CD4-positive, alpha-beta T cell (primary cell): ENCODE measurements around the gene CCDC15. TPM values are rescaled to one million over a fixed set of nuclear protein-coding genes. Genes with fewer than 3 reads are reported as not detected.

Source experiments
- ATAC-seq: fragments of 200-7000 bp; cut with Tn5 transposase; one replicate; pipeline ENCODE4 v1.10.0; 2022; ENCODE audit warnings: mild to moderate bottlenecking; ENCODE audit not compliant: poor library complexity
- CTCF ChIA-PET: fragments of 350-600 bp; sonication (Branson Sonifier 250); formaldehyde crosslinking; loops from one replicate; lab custom pipeline; 2021; ENCODE audit warnings: antibody characterized with exemption, inconsistent platforms; lab: Charles Lee
- POLR2A ChIA-PET: fragments of 350-600 bp; sonication (Branson Sonifier 250); formaldehyde crosslinking; loops from one replicate; lab custom pipeline; 2021; ENCODE audit warnings: antibody characterized with exemption, inconsistent platforms; lab: Charles Lee
- DNase-seq, 14 experiments: peaks; one replicate each; pipeline ENCODE4 v3.0.0-alpha.2; 2013 to 2020; ENCODE audit warnings: mixed read lengths in 2 of 14
- H3K27ac ChIP-seq, 2 donors: one replicate each; pipeline versions ENCODE4 v1.5.1 to v1.7.0; 2013; ENCODE audit warnings: low read length in 2 of 2, low read depth in 1 of 2, mild to moderate bottlenecking in 1 of 2
- H3K27me3 ChIP-seq, 2 experiments: 1 replicate in 1 of 2; 2 replicates in 1 of 2; pipeline versions ENCODE4 v1.6.1 to v1.7.0; 2013; ENCODE audit warnings: low read length in 2 of 2, control low read depth in 1 of 2, mild to moderate bottlenecking in 1 of 2, moderate library complexity in 1 of 2; ENCODE audit not compliant: insufficient read depth in 2 of 2, control insufficient read depth in 1 of 2
- H3K36me3 ChIP-seq: one replicate; pipeline ENCODE4 v1.6.1; 2013; ENCODE audit warnings: low read length, control low read depth; ENCODE audit not compliant: insufficient read depth
- H3K4me1 ChIP-seq: one replicate; pipeline ENCODE4 v1.6.1; 2013; ENCODE audit warnings: low read length, control low read depth; ENCODE audit not compliant: insufficient read depth
- H3K4me3 ChIP-seq: one replicate; pipeline ENCODE4 v1.5.1; 2013; ENCODE audit warnings: mild to moderate bottlenecking, low read length, moderate library complexity
- H3K9me3 ChIP-seq, 2 experiments: 1 replicate in 1 of 2; 2 replicates in 1 of 2; pipeline versions ENCODE4 v1.6.1 to v1.7.0; 2013; ENCODE audit warnings: low read length in 2 of 2, mild to moderate bottlenecking in 2 of 2, control low read depth in 1 of 2, moderate library complexity in 1 of 2; ENCODE audit not compliant: control insufficient read depth in 1 of 2, insufficient read depth in 1 of 2
- H3K27ac Mint-ChIP-seq: one replicate; pipeline ENCODE4 v1.8.0; 2020; ENCODE audit warnings: mixed read lengths
- H3K27me3 Mint-ChIP-seq: one replicate; pipeline ENCODE4 v1.8.0; 2021; ENCODE audit warnings: mixed read lengths
- H3K36me3 Mint-ChIP-seq: one replicate; pipeline ENCODE4 v1.8.0; 2021; ENCODE audit warnings: low read depth, mixed read lengths
- H3K4me1 Mint-ChIP-seq: one replicate; pipeline ENCODE4 v1.8.0; 2021; ENCODE audit warnings: low read depth, mixed read lengths
- H3K4me3 Mint-ChIP-seq: one replicate; pipeline ENCODE4 v1.8.0; 2020; ENCODE audit warnings: mild to moderate bottlenecking, mixed read lengths
- H3K9me3 Mint-ChIP-seq: one replicate; pipeline ENCODE4 v1.8.0; 2020; ENCODE audit warnings: mixed read lengths
- CTCF ChIP-seq: fragments of 200-600 bp; IDR thresholded peaks from one replicate; pipeline ENCODE4 v1.8.0; 2022; ENCODE audit warnings: antibody characterized with exemption, mild to moderate bottlenecking
- intact Hi-C, 2 experiments: fragments of 100-400 bp; cut with DNase I in 1 of 2; cut with micrococcal nuclease in 1 of 2; formaldehyde crosslinking; loops; one replicate each; pipeline versions ENCODE4 v1.15.1 to v1.9.0; 2023 to 2025; cut with DNase I, micrococcal nuclease
- total RNA-seq, 174 experiments: library from RNA in 2 of 174; stranded (reverse) in 2 of 174; gene quantifications; one replicate each; pipeline ENCODE4 v1.2.3 and lab custom pipeline; 2021 to 2026

CCDC15 gene
- total RNA-seq, 2 experiments from 2014 or later = 0.89 to 1.1 TPM

DNA sequence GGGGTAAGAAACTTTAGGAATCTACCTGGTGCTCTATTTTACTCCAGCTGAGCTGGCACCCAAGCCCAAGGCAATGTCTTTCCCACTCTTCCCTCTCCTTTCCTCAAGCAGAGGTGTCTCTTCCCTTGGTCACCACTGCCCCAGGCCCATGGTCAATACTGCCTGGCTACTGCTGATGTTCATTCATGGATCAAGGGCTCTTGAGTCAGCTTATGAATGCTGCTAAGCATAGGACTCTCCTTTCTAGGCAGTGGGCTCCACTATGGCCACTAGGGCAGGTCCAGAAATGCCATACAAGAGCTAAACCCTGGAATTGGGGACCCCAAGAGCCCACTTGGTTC lies 37.7 kb upstream of the CCDC15 start:
- Mint-ChIP-seq H3K4me1 (peaks cover 4% of the 10 kb centered on the region), H3K27ac (no peak overlapping the region), H3K27me3 (peaks cover 5% of the 10 kb centered on the region), H3K36me3 (no peaks in the 10 kb centered on the region), H3K9me3 (peaks cover 3% of the 10 kb centered on the region), H3K4me3 (no peak overlapping the region)
- H3K27ac ChIP-seq = no peak overlapping the region
- no peak for DNase-seq
- no peak for ATAC-seq
- H3K36me3 ChIP-seq = no peaks in the 10 kb centered on the region
- H3K4me3 ChIP-seq = no peak overlapping the region
- TF ChIP-seq CTCF = no peak
- peaks cover 11% of the 10 kb centered on the region for H3K4me1 ChIP-seq
- ChIA-PET POLR2A (no interaction called here), CTCF (no interaction called here)
- H3K27me3 ChIP-seq = no peaks in the 10 kb centered on the region
- intact Hi-C loops = loop anchor here in 1 of 2 experiments (5.0 kb wide), 1 partner anchor 226 kb away; no protein-coding TSS in a partner anchor
- peaks cover 0 to 4% of the 10 kb centered on the region in 2 experiments for H3K9me3 ChIP-seq

DNA sequence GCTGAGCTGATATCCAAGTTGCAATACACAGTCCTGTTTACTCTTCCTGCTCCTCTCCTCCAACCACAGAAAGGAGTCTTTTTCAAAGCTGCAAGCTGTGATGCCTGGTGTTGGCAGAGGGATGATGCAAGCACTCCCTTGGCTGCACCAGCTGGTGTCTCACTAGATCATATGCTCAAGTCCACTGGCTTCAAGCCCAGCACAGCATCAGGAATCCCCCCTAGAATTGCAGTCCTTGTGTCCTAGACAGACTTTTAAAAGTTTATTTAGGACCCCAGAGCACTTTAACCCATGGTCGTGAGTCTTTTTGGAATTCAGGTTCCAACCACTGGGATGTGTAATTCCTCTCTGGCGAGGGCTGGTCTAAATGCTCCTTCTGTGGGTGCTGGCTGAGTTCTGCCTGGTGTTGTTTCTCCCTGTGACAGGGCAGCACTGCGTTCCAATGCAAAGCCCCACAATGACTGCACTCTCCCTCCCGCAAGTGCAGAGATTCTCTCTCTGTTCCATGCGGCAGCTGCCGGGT lies 36.8 kb upstream of the CCDC15 start:
- intact Hi-C loops = loop anchor here in 1 of 2 experiments (5.0 kb wide), 1 partner anchor 225 kb away; no protein-coding TSS in a partner anchor
- CTCF ChIA-PET = no interaction called here
- Histone ChIP-seq H3K4me1 (peaks cover 14% of the 10 kb centered on the region), H3K27ac (no peak overlapping the region), H3K36me3 (no peaks in the 10 kb centered on the region), H3K27me3 (no peaks in the 10 kb centered on the region), H3K4me3 (no peak overlapping the region), H3K9me3 (peaks cover 0 to 2% of the 10 kb centered on the region in 2 experiments)
- no peaks in the 10 kb centered on the region for H3K9me3 Mint-ChIP-seq
- H3K4me3 Mint-ChIP-seq = no peak overlapping the region
- no peaks in the 10 kb centered on the region for H3K27me3 Mint-ChIP-seq
- DNase-seq (no peak), ATAC-seq (no peak)
- peaks cover 12% of the 10 kb centered on the region for H3K4me1 Mint-ChIP-seq
- TF ChIP-seq CTCF = no peak
- POLR2A ChIA-PET = no interaction called here
- H3K27ac Mint-ChIP-seq = no peak overlapping the region
- H3K36me3 Mint-ChIP-seq = no peaks in the 10 kb centered on the region

DNA sequence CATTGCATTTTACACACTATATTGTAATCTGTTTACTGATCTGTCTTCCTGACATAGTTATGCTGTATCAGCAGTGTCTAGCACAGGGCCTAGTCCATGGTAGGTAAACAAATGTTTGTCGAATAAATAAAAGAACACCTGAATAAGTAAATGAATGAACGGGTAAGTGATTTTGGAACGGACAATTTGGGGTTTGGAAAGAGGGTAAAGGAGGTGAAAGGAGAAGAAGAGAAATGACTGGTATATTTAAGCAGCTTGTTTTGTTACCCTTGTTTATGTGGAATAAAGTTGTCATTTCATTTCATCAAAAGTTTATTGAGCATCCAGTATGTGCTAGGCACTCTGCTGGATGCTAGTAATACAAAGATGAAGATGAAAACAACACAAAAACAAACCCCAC lies 35.1 kb upstream of the CCDC15 start, which contains the start of gene HEPN1:
Gene HEPN1, plus strand, starts transcription at position 301 of the 400 bp plus-strand sequence.
- no peaks in the 10 kb centered on the region for H3K36me3 ChIP-seq
- H3K4me3 ChIP-seq = no peak within 1 kb of the TSS
- POLR2A ChIA-PET = no interaction called here
- no peaks in the 10 kb centered on the region for H3K36me3 Mint-ChIP-seq
- no peaks in the 10 kb centered on the region for H3K9me3 Mint-ChIP-seq
- no peaks in the 10 kb centered on the region for H3K27me3 Mint-ChIP-seq
- no peak within 1 kb of the TSS for H3K27ac Mint-ChIP-seq
- H3K4me1 ChIP-seq = peaks cover 27% of the 10 kb centered on the region
- ATAC-seq = no peak
- peak within 1 kb of the TSS; percentile 35 for H3K4me3 Mint-ChIP-seq
- H3K4me1 Mint-ChIP-seq = peaks cover 29% of the 10 kb centered on the region
- H3K27me3 ChIP-seq = no peaks in the 10 kb centered on the region
- H3K9me3 ChIP-seq = no peaks in the 10 kb centered on the region
- intact Hi-C loops = loop anchor here in 1 of 2 experiments (5.0 kb wide), 1 partner anchor 223 kb away; no protein-coding TSS in a partner anchor
- TF ChIP-seq CTCF = no peak
- CTCF ChIA-PET = no interaction called here
- no peak for DNase-seq
- no peak within 1 kb of the TSS for H3K27ac ChIP-seq
